A673 (cell line): ENCODE data around the gene RASA3. TPM values are rescaled to one million over a fixed set of nuclear protein-coding genes. Genes with fewer than 3 reads are reported as not detected.
"Not testable (repeated sequence)": the region's sequence is repeated elsewhere in the genome, so short reads cannot be mapped to it uniquely, and the experiment has no call there.

ENCODE experiments used
- BruUV-seq: library from RNA; stranded (reverse); fragments of 400-500 nt; replicated peaks from 2 replicates; lab custom pipeline; 2021; lab: Mats Ljungman, UMichigan
- CTCF ChIA-PET: fragments of 300-600 bp; sonication (Branson Sonifier 250); formaldehyde crosslinking; loops from one replicate; lab custom pipeline; 2022; ENCODE audit warnings: antibody characterized with exemption; lab: Charles Lee
- POLR2A ChIA-PET: fragments of 300-600 bp; sonication (Branson Sonifier 250); formaldehyde crosslinking; loops from one replicate; lab custom pipeline; 2022; ENCODE audit warnings: antibody characterized with exemption; ENCODE audit not compliant: low non-redundant PET; lab: Charles Lee
- DNase-seq: peaks from one replicate; pipeline ENCODE4 v3.0.0-alpha.2; 2015; ENCODE audit warnings: low spot score
- H3K27ac ChIP-seq: fragments of 200-600 bp; sonication (generic); 2 replicates; pipeline ENCODE4 v1.5.1; 2016; ENCODE audit warnings: mixed run types, low read depth, mild to moderate bottlenecking, mixed read lengths, antibody characterized with exemption, low read length; ENCODE audit not compliant: poor library complexity, severe bottlenecking
- H3K27me3 ChIP-seq: fragments of 200-600 bp; sonication (generic); replicated peaks from 2 replicates; pipeline ENCODE4 v1.6.1; 2017; ENCODE audit warnings: mixed run types, low read depth, mild to moderate bottlenecking, mixed read lengths, antibody characterized with exemption, low read length; ENCODE audit not compliant: insufficient read depth, poor library complexity
- H3K36me3 ChIP-seq: fragments of 200-600 bp; sonication (generic); 2 replicates; pipeline ENCODE4 v1.6.1; 2016; ENCODE audit warnings: mixed run types, mild to moderate bottlenecking, mixed read lengths, antibody characterized with exemption, low read length; ENCODE audit not compliant: insufficient read depth, poor library complexity, severe bottlenecking
- H3K4me1 ChIP-seq: fragments of 200-600 bp; sonication (generic); 2 replicates; pipeline ENCODE4 v1.6.1; 2017; ENCODE audit warnings: mixed run types, mild to moderate bottlenecking, mixed read lengths, antibody characterized with exemption, low read length; ENCODE audit not compliant: insufficient read depth, poor library complexity, severe bottlenecking
- H3K4me3 ChIP-seq: fragments of 200-600 bp; sonication (generic); 2 replicates; pipeline ENCODE4 v1.5.1; 2016; ENCODE audit warnings: low read depth, mixed run types, mild to moderate bottlenecking, mixed read lengths, low read length; ENCODE audit not compliant: poor library complexity, severe bottlenecking
- H3K9me3 ChIP-seq: fragments of 200-600 bp; sonication (generic); 2 replicates; pipeline ENCODE4 v1.6.1; 2016; ENCODE audit warnings: mixed run types, low read depth, mild to moderate bottlenecking, mixed read lengths, antibody characterized with exemption, low read length; ENCODE audit not compliant: poor library complexity, severe bottlenecking
- CTCF ChIP-seq: fragments of 300-800, 200-600 bp; sonication (generic); conservative IDR thresholded peaks from 2 replicates; pipeline ENCODE4 v1.5.1; 2017; ENCODE audit warnings: low read depth, mild to moderate bottlenecking, antibody characterized with exemption, low read length, moderate library complexity, mixed read lengths
- EZH2 ChIP-seq: fragments of 200-600 bp; sonication (generic); IDR thresholded peaks from 2 replicates; pipeline ENCODE4 v1.6.1; 2017; ENCODE audit warnings: borderline replicate concordance, low read depth, mild to moderate bottlenecking, mixed read lengths, antibody characterized with exemption, low read length; ENCODE audit not compliant: poor library complexity, severe bottlenecking
- intact Hi-C: fragments of 100-400 bp; cut with micrococcal nuclease; formaldehyde crosslinking; loops from one replicate; pipeline ENCODE4 v1.10.0; 2022; ENCODE audit not compliant: unreplicated experiment
- total RNA-seq: library from RNA; stranded (reverse); gene quantifications from 2 replicates; pipeline ENCODE4 v1.2.3, GENCODE V29; 2021

RASA3 gene
- total RNA-seq, 1 experiment from 2014 or later = 22.1 TPM

GRCh38 chr13:114134111-114134943 is 1.9 kb upstream of the RASA3 start:
- H3K9me3 ChIP-seq = no peaks in the 10 kb centered on the region
- DNase-seq = no peak
- no peak for TF ChIP-seq CTCF
- no peak for TF ChIP-seq EZH2
- CTCF ChIA-PET = no interaction called here
- POLR2A ChIA-PET = no interaction called here
- BruUV-seq = no TSS peak
- no peaks in the 10 kb centered on the region for H3K36me3 ChIP-seq
- intact Hi-C loops = loop anchor here (5.0 kb wide), 1 partner anchor 93 kb away; no protein-coding TSS in a partner anchor
- H3K27me3 ChIP-seq = no peaks in the 10 kb centered on the region
- no peak overlapping the region for H3K4me3 ChIP-seq
- H3K27ac ChIP-seq = no peak overlapping the region
- H3K4me1 ChIP-seq = peaks cover 15% of the 10 kb centered on the region

- BruUV-seq, CTCF ChIA-PET, H3K27ac ChIP-seq, H3K36me3 ChIP-seq, POLR2A ChIA-PET, H3K9me3 ChIP-seq, H3K4me3 ChIP-seq, DNase-seq, H3K27me3 ChIP-seq: not testable (repeated sequence)
- peaks cover 23% of the 10 kb centered on the region for H3K4me1 ChIP-seq
- intact Hi-C loops = loop anchor here (5.0 kb wide), 1 partner anchor 94 kb away; no protein-coding TSS in a partner anchor
Measured at GRCh38 chr13:114133552-114133951, 1.1 kb upstream of the RASA3 start.

GRCh38 chr13:114133126-114133525 is 703 bp upstream of the RASA3 start:
- not testable (repeated sequence) for BruUV-seq

GRCh38 chr13:114131583-114132418 is 622 bp downstream of the RASA3 start:
- Histone ChIP-seq H3K4me1 (peaks cover 39% of the 10 kb centered on the region), H3K27me3 (no peaks in the 10 kb centered on the region), H3K4me3 (peak overlapping the region; percentile 90), H3K36me3 (no peaks in the 10 kb centered on the region), H3K9me3 (no peaks in the 10 kb centered on the region), H3K27ac (peak overlapping the region; percentile 94)
- ChIA-PET POLR2A (no interaction called here), CTCF (no interaction called here)
- BruUV-seq = no TSS peak
- TF ChIP-seq EZH2 = no peak
- TF ChIP-seq CTCF = no peak
- intact Hi-C loops = loop anchor here (5.0 kb wide), 1 partner anchor 96 kb away; no protein-coding TSS in a partner anchor
- DNase-seq = peak; percentile 62

More at GRCh38 chr13:114133126-114133525, 703 bp upstream of the RASA3 start:
- H3K27me3 ChIP-seq, POLR2A ChIA-PET, H3K9me3 ChIP-seq, CTCF ChIA-PET, DNase-seq, H3K36me3 ChIP-seq, H3K27ac ChIP-seq: not testable (repeated sequence)
- Histone ChIP-seq H3K4me1 (peaks cover 27% of the 10 kb centered on the region), H3K4me3 (peak overlapping the region; percentile 90)
- intact Hi-C loops = loop anchor here (5.0 kb wide), 1 partner anchor 94 kb away; no protein-coding TSS in a partner anchor
